Kidney (tissue), 14 donors: ENCODE results near the gene SLC35A3. TPM values are rescaled to one million over a fixed set of nuclear protein-coding genes. Genes with fewer than 3 reads are reported as not detected.

Experiments used
- DNase-seq, 5 donors: peaks; one replicate each; pipeline ENCODE4 v3.0.0-alpha.2; 2013 to 2020
- FAIRE-seq: peaks from 2 replicates; lab custom pipeline; 2012; peaks lifted over from hg19 to GRCh38; lab: Jason Lieb, UNC
- H3K27ac ChIP-seq, 2 donors: one replicate each; pipeline ENCODE4 v1.7.0; 2013; ENCODE audit warnings: low read depth in 2 of 2, low read length in 2 of 2, inconsistent platforms in 1 of 2
- H3K27me3 ChIP-seq: one replicate; pipeline ENCODE4 v1.7.1; 2013; ENCODE audit warnings: low read length, inconsistent platforms; ENCODE audit not compliant: control insufficient read depth, insufficient read depth
- H3K36me3 ChIP-seq, 3 donors: one replicate each; pipeline versions ENCODE4 v1.7.0 to v1.7.1; 2013; ENCODE audit warnings: low read length in 3 of 3, control low read depth in 1 of 3, inconsistent platforms in 1 of 3; ENCODE audit not compliant: insufficient read depth in 3 of 3, control insufficient read depth in 2 of 3
- H3K4me1 ChIP-seq, 3 donors: one replicate each; pipeline versions ENCODE4 v1.7.0 to v1.7.1; 2013; ENCODE audit warnings: low read length in 3 of 3, inconsistent platforms in 1 of 3, low read depth in 1 of 3; ENCODE audit not compliant: control insufficient read depth in 2 of 3, insufficient read depth in 2 of 3
- H3K4me3 ChIP-seq, 3 donors: one replicate each; pipeline versions ENCODE4 v1.7.0 to v1.8.1; 2013; ENCODE audit warnings: low read length in 3 of 3, control low read depth in 1 of 3, inconsistent platforms in 1 of 3
- H3K9ac ChIP-seq, 3 donors: one replicate each; pipeline versions ENCODE4 v1.7.0 to v1.7.1; 2013; ENCODE audit warnings: low read length in 3 of 3, control low read depth in 1 of 3, inconsistent platforms in 1 of 3
- H3K9me3 ChIP-seq, 3 donors: one replicate each; pipeline versions ENCODE4 v1.7.0 to v1.7.1; 2013; ENCODE audit warnings: low read length in 3 of 3, control low read depth in 1 of 3, inconsistent platforms in 1 of 3; ENCODE audit not compliant: control insufficient read depth in 2 of 3, insufficient read depth in 1 of 3
- intact Hi-C: fragments of 100-400 bp; cut with DNase I; formaldehyde crosslinking; loops from one replicate; pipeline ENCODE4 v1.11.1; 2022
- polyA plus RNA-seq: library from polyadenylated mRNA; stranded (reverse); fragments of 350-450 nt; fragmentation: Illumina TruSeq; extraction: RNeasy Lipid Tissue Mini Kit (QIAGEN cat#74804); gene quantifications from one replicate; pipeline ENCODE4 v1.2.3, GENCODE V29; 2014; ENCODE audit warnings: low read depth, low replicate concordance; ENCODE audit not compliant: insufficient read depth
- total RNA-seq: library from RNA; stranded (reverse); fragmentation: NEBNext Ultra II Directional; extraction: Animal tissue kit (Norgen Biotek cat#: 25700); gene quantifications from one replicate; pipeline ENCODE4 v1.2.1, GENCODE V29; 2021
- TF ChIP-seq, protein P1 (sequence below): IDR thresholded peaks from 3 replicates; pipeline ENCODE4 v1.5.1; 2012; ENCODE audit warnings: mild to moderate bottlenecking, moderate library complexity, borderline replicate concordance; ENCODE audit not compliant: insufficient read depth; ENCODE audit errors: extremely low read depth
- donor health status: control.
- donor health status: control.
- donor health status: control.
- donor health status: control.
- donor health status: control.
- donor health status: DM: yes; HTN: yes; CAD: no.
- donor health status: Normal renal cell carcinoma (clear cell type).

SLC35A3 gene
- total and polyA plus RNA-seq, 2 donors from 2014 or later, result 17.9 to 28.2 TPM

DNA sequence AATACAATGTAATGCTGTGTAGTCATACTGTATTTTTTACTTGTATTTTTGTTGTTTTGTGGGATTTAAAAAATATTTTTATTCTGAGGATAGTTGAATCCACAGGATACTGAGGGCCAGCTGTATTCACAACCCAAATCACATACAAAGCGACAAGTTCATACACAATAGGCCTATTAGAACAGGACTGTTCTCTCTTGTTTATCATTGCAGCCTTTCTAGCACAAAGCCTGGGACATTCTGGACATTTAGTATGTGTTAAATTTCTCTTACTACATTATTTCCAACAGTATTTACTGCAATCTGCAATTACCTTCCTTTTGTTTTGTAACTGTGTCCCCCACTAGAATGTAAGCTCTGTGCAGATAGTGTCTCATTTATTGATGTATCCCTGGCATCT, 65.4 kb downstream of the SLC35A3 start:
- FAIRE-seq (no peak), DNase-seq (no peak)
- TF ChIP-seq, protein P1, sequence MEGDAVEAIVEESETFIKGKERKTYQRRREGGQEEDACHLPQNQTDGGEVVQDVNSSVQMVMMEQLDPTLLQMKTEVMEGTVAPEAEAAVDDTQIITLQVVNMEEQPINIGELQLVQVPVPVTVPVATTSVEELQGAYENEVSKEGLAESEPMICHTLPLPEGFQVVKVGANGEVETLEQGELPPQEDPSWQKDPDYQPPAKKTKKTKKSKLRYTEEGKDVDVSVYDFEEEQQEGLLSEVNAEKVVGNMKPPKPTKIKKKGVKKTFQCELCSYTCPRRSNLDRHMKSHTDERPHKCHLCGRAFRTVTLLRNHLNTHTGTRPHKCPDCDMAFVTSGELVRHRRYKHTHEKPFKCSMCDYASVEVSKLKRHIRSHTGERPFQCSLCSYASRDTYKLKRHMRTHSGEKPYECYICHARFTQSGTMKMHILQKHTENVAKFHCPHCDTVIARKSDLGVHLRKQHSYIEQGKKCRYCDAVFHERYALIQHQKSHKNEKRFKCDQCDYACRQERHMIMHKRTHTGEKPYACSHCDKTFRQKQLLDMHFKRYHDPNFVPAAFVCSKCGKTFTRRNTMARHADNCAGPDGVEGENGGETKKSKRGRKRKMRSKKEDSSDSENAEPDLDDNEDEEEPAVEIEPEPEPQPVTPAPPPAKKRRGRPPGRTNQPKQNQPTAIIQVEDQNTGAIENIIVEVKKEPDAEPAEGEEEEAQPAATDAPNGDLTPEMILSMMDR, result no peak
- no peak overlapping the region for H3K27ac ChIP-seq
- no peaks in the 10 kb centered on the region for H3K36me3 ChIP-seq
- H3K9me3 ChIP-seq, result no peaks in the 10 kb centered on the region
- no peak overlapping the region for H3K4me3 ChIP-seq
- peaks cover 0 to 4% (median 2%) of the 10 kb centered on the region in 3 donors for H3K4me1 ChIP-seq
- no peak overlapping the region for H3K9ac ChIP-seq
- H3K27me3 ChIP-seq, result no peaks in the 10 kb centered on the region
- intact Hi-C loops, result no loop called here

- Histone ChIP-seq H3K4me1 (peaks cover 0 to 4% (median 2%) of the 10 kb centered on the region in 3 donors), H3K27me3 (no peaks in the 10 kb centered on the region), H3K9ac (peak overlapping the region; percentile 92 to 100 (median 97)), H3K9me3 (no peaks in the 10 kb centered on the region), H3K27ac (peak overlapping the region; percentile 96 to 98), H3K4me3 (peak overlapping the region; percentile 93 to 99 (median 98)), H3K36me3 (no peaks in the 10 kb centered on the region)
- no peak for FAIRE-seq
- TF ChIP-seq, protein P1, result no peak
- intact Hi-C loops, result no loop called here
- DNase-seq, result peak in 2 of 5 donors; percentile 27 to 37
These were observed 67.2 kb downstream of the SLC35A3 start for GRCh38 chr1:100036718-100037655.

DNA sequence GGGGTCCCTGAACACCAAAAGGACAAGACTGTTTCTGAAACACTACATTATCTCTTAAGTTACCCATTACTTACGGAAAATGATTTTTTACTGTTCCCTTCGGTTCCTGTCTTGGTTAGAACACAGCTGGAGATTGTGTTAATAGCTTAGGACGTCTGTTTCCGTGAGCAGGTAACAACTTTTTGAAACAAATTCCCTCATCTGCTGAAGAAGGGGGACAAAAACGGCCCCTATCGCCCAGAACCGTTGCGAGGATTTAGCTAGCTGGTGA, 67.8 kb downstream of the SLC35A3 start:
- Histone ChIP-seq H3K36me3 (no peaks in the 10 kb centered on the region), H3K27ac (peak overlapping the region; percentile 96 to 98), H3K4me3 (peak overlapping the region; percentile 93 to 99 (median 98)), H3K9ac (peak overlapping the region; percentile 92 to 100 (median 97)), H3K9me3 (no peaks in the 10 kb centered on the region), H3K4me1 (peaks cover 0 to 4% (median 2%) of the 10 kb centered on the region in 3 donors), H3K27me3 (no peaks in the 10 kb centered on the region)
- intact Hi-C loops, result no loop called here
- FAIRE-seq, result no peak
- TF ChIP-seq, protein P1, result no peak
- no peak for DNase-seq
